NCI-H1436 treated with DMSO at 0.1 percent for 48 hours (cell line): Measurements from ENCODE around the gene PTBP3.
"Not testable (repeated sequence)": the region's sequence is repeated elsewhere in the genome, so short reads cannot be mapped to it uniquely, and the experiment has no call there.

Experiments used
- DNase-seq: peaks from one replicate; lab custom pipeline; 2025; lab: John Stamatoyannopoulos, UW

Gene PTBP3

DNA sequence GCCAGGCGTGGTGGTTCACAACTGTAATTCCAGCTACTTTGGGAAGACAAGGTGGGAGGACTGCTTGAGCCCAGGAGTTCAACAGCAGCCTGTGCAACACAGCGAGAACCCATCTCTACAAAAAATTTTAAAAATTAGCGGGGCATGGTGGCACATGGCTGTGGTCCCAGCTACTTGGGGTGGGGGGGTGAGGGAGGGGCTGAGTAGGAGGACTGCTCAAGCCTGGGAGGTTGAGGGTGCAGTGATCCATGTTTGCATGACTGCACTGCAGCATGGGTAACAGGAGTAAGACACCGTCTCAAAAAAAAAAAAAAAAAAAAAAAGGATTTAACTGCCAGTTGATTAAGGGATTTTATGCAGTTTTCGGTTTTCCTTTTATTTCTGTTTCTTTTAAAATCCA, 65.0 kb downstream of the PTBP3 start:
- no peak for DNase-seq

DNA sequence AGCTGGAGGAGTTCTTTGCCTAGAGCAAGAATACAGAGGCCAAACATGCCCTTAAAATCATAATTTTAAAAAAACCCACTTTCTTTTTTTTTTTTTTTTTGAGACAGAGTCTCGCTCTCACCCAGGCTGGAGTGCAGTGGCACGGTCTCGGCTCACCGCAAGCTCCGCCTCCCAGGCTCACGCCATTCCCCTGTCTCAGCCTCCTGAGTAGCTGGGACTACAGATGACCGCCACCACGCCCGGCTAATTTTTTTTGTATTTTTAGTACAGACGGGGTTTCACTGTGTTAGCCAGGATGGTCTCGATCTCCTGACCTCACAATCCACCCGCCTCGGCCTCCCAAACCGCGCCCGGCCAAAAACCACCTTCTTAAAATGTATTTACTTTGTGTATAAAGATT, 66.3 kb downstream of the PTBP3 start:
- not testable (repeated sequence) for DNase-seq

GRCh38 chr9:112265391-112265790, 68.0 kb downstream of the PTBP3 start:
- no peak for DNase-seq

- no peak for DNase-seq
Observed at GRCh38 chr9:112262577-112262976, 70.8 kb downstream of the PTBP3 start.

DNA sequence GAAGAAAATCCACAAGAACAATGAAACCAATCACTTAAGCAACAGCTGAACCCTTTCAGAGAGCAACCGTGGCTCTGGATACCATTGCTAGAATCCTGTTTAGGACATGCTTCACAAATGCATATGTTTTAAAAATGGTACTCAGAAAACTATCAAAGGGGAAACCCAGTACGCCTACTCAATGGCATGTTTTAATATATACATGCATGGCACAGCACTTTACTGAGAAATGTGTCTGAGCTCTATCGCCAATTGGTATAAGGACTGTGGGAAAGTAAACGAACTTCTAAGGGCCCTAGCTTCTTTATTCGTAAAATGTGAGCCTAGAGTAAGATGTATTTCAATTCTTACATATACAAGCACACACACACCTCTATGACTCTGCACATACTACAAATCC, 72.3 kb downstream of the PTBP3 start:
- DNase-seq, result no peak

- DNase-seq, result no peak
Observed at GRCh38 chr9:112258106-112258505, 75.3 kb downstream of the PTBP3 start.

DNA sequence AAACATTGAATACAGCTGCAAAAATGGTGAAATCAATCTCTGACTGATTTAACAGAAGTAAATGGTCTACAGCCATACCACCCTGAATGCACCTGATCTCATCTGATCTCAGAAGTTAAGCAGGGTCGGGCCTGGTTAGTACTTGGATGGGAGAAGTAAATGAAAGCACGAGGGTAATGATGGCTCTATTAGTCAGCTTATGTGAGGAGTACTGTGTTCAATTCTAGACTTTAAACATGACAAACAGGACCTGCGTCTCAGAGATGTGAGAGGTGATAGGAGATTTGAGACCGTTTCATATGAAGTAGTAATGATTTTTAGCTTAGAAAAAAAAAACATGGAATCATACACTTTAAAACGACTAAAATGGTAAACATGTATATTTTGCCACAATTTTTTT, 81.2 kb downstream of the PTBP3 start:
- no peak for DNase-seq

DNA sequence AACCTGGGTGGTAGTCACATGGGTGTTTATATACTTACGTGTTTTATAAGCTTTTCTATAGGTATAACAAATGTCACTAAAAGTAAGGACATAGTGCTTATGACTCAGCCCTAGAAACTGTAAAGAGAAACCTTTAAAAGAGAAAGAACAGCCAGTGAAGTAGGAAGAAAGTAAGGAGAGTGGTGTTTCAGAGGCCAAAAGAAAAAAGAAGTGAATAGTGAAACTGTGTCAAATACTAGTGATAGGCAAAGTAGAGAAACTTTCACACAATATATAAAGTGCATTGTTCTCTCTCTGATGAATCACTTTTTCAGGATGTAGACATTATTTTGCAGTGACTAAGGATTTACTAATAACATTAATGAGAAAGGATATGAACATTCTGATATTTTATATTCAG, 84.1 kb downstream of the PTBP3 start:
- DNase-seq, result no peak

- no peak for DNase-seq
Observed at GRCh38 chr9:112248722-112249121, 84.7 kb downstream of the PTBP3 start.

GRCh38 chr9:112247090-112247489, 86.3 kb downstream of the PTBP3 start:
- DNase-seq, result no peak

GRCh38 chr9:112245126-112245525, 88.3 kb downstream of the PTBP3 start:
- no peak for DNase-seq

DNA sequence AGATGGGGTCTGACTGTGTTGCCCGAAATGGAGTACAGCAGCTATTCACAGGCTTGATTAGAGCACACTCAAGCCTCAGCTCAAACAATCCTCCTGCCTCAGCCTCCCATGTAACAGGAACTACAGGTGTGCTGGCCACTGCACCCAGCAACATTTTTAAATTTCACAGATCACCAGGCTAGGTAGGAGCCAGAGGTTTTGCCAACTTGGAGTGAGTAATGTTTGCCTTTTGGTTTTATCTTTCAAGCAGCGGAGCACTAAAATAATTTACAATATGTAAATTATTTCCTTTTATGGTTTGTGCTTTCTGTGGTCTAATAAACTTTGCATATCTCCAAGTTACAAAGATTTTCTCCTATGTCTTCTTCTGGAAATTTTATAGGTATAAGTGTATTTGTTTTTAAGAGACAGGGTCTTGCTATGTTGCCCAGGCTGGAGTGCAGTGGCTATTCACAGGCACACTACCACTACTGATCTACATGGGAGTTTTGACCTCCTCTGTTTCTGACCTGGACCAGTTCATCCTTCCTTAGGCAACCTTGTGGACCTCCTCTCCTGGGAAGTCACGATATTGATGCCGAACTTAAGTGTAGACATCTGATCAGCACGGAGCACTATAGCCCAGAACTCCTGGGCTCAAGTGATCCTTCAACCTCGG, 91.1 kb downstream of the PTBP3 start:
- DNase-seq, result no peak

- DNase-seq, result no peak
Observed at GRCh38 chr9:112241491-112241890, 91.9 kb downstream of the PTBP3 start.

DNA sequence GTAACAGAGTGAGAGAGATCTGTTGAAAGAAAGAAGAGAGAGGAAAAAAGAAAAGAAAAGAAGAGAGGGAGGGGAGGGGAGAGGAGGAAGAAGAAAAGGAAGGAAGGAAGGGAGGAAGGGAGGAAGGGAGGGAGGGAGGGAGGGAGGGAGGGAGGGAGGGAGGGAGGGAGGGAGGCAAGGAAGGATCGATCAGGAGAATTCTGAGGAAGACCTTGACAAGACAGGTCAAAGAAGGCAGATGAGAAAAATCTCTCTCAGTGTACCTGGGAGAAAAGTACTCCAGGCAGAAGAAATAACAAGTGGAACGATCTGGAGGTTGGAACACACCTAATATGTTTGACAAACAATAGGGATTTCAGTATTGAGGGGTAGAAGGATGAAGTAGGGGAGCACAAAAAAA, 93.7 kb downstream of the PTBP3 start:
- DNase-seq, result no peak

DNA sequence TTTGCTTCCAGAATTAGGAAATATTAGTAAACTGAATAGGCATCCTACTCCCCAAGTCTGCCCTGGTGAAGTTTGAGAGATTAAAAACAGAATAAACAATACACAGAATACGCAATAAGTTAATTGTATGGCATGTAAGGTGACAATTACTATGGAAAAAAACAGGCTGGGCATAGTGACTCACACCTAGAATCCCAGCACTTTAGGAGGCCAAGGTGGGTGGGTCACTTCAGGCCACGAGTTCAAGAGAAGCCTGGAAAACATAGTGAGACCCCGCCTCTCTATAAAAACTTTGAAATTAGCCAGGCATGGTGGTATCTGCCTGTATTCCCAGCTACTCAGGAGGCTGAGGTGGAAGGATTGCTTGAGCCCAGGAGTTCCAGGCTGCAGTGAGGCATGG, 94.1 kb downstream of the PTBP3 start:
- no peak for DNase-seq

- no peak for DNase-seq
Observed at GRCh38 chr9:112234779-112235178, 98.6 kb downstream of the PTBP3 start.

DNA sequence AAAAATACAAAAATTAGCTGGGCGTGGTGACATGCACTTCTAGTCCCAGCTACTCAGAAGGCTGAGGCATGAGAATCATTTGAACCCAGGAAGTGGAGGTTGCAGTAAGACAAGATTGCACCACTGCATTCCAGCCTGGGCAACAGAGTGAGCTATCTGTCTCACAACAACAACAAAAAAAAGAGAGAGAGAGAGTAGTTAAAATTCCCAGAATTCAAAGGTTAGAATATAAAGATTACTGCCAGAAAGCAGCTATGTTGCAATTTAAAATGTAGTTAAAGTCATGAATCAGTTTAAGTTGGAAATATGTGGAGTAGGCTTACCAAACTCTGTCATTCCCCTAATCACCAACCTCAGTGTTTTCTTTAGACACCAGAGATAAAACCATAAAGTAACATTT, 99.7 kb downstream of the PTBP3 start:
- DNase-seq, result no peak

GRCh38 chr9:112232233-112232632, 101.2 kb downstream of the PTBP3 start:
- DNase-seq, result no peak

DNA sequence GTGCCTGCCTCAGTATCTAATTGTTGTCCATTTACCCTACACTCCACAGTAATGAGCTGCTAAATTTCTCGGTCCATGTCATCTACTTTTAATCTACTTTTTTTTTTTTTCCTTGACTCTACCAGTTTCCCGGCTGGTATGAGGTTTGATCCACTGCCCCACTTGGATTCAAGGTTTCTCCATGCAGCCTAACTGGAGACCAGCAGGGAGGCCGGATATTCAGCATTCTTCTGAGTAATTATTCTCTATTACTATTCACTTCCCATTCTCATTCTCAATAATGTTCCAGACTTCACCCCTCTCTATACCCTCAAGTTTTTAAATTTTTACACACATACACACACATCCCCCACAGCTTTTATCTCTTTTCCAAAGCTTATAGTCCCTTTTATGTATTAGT, 107.3 kb downstream of the PTBP3 start:
- no peak for DNase-seq

DNA sequence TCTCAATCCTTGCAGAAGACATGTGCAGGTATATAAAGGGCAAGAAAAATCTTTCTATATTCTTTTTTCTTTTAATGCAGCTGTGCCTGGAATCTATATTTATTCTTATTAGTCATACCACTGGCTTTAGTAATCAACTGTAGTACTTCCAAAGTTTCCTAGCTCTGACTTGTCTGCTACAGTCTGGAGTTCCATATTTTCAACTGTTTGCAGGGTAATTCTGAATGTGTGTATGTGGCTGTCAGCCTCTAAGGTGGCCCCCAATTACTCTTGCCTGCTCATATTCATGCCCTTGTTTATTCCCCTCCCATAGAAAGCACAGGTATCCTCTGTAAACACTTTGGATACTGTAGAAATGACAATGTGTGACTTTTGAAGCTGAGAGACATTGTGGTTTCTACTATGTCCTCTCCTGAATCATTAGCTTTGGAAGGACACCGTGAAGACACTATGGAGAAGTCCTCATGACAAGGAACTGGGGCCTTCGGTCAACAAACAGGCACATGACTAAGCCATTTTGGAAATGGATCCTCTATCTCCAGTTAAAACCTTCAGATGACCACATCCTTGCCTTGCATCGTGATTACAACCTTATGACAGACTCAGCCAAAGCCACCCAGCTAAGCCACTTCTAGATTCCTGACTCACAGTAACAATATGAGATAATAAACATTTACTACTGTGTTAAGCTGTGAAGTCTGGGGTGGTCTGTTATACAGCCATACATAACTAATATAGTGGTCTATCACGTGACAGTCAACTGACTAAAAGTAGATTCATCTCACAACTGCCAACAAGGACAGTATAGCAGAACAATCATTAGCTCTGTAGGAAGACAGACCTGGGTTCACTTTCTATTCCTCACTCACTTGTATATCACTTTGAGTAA, 108.8 kb downstream of the PTBP3 start:
- DNase-seq, result no peak

GRCh38 chr9:112218908-112219307, 114.5 kb downstream of the PTBP3 start:
- DNase-seq, result no peak

DNA sequence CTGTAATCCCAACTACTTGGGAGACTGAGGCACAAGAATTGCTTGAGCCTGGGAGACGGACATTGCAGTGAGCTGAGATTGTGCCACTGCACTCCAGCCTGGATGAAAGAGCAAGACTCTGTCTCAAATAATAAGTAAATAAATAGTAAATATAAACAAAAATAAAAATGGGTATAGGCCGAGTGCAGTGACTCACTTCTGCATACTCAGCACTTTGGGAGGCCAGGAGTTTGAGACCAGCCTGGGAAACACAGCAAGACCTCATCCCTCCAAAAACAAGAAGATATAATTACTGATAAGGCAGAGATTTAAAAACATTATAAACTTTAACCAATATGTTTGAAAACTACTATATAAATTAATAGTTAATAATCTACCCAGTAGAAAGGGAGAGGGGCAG, 120.5 kb downstream of the PTBP3 start:
- DNase-seq, result no peak

- DNase-seq, result no peak
Observed at GRCh38 chr9:112207451-112207850, 126.0 kb downstream of the PTBP3 start.

- DNase-seq, result no peak
Observed at GRCh38 chr9:112203536-112203935, 129.9 kb downstream of the PTBP3 start.
